Large intestine (tissue), 3 donors: ENCODE data around the gene BYSL. TPM values are rescaled to one million over a fixed set of nuclear protein-coding genes. Genes with fewer than 3 reads are reported as not detected.
A peak's percentile ranks its signal among the peaks of the same experiment; 100 is the strongest.

Experiments
- DNase-seq, 2 donors: peaks; one replicate each; pipeline versions ENCODE4 v3.0.0 to v3.0.0-alpha.2; 2013
- H3K27ac ChIP-seq: one replicate; pipeline ENCODE4 v1.5.1; 2013; ENCODE audit warnings: low read length
- H3K27me3 ChIP-seq: 2 replicates; pipeline ENCODE4 v1.6.1; 2013; ENCODE audit warnings: low read length; ENCODE audit not compliant: control insufficient read depth, insufficient read depth
- H3K36me3 ChIP-seq: 2 replicates; pipeline ENCODE4 v1.6.1; 2013; ENCODE audit warnings: low read length; ENCODE audit not compliant: control insufficient read depth, insufficient read depth
- H3K4me1 ChIP-seq: one replicate; pipeline ENCODE4 v1.6.1; 2013; ENCODE audit warnings: low read length; ENCODE audit not compliant: control insufficient read depth, insufficient read depth
- H3K4me3 ChIP-seq: one replicate; pipeline ENCODE4 v1.5.1; 2013; ENCODE audit warnings: low read length
- H3K9me3 ChIP-seq: one replicate; pipeline ENCODE4 v1.6.1; 2013; ENCODE audit warnings: mild to moderate bottlenecking, low read depth, low read length, moderate library complexity; ENCODE audit not compliant: control insufficient read depth
- WGBS: methylation state at CpG from one replicate; pipeline ENCODE4 v1.1.5; 2013; ENCODE audit warnings: low lambda C conversion rate; ENCODE audit not compliant: insufficient coverage; 5-methylcytosine and 5-hydroxymethylcytosine counted together
- polyA plus RNA-seq: library from polyadenylated mRNA; unstranded; fragments of 120-200 nt; gene quantifications from one replicate; pipeline ENCODE4 v1.2.1, GENCODE V29; 2013

BYSL gene
- polyA plus RNA-seq, 1 donor, result 18.5 TPM

DNA sequence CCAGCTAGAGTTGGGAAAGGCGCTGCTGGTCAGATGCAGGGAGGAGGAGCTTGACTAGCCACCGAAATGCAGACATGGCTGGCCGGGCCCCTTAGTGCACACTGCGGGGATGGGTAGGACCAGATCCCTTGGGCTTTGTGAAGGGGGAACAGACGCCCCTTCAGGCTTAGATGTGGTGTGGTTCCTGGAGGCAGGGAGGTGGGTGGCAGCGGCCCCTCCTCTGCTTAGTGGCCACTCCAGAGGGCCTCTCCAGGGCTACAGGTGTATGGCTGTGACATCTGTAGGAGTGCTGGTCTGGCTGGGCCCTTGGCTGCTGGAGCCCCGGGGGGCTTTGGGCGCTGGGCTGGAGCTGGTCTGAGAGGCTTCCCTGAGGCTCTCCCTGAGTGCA, 14.4 kb downstream of the BYSL start:
- Histone ChIP-seq H3K27ac (peak overlapping the region; percentile 29), H3K4me3 (no peak overlapping the region), H3K27me3 (no peaks in the 10 kb centered on the region), H3K9me3 (no peaks in the 10 kb centered on the region), H3K36me3 (peaks cover 61% of the 10 kb centered on the region), H3K4me1 (peaks cover 50% of the 10 kb centered on the region)
- WGBS, result no CpG with 5 or more reads among the region's 8 CpGs
- DNase-seq, result no peak

DNA sequence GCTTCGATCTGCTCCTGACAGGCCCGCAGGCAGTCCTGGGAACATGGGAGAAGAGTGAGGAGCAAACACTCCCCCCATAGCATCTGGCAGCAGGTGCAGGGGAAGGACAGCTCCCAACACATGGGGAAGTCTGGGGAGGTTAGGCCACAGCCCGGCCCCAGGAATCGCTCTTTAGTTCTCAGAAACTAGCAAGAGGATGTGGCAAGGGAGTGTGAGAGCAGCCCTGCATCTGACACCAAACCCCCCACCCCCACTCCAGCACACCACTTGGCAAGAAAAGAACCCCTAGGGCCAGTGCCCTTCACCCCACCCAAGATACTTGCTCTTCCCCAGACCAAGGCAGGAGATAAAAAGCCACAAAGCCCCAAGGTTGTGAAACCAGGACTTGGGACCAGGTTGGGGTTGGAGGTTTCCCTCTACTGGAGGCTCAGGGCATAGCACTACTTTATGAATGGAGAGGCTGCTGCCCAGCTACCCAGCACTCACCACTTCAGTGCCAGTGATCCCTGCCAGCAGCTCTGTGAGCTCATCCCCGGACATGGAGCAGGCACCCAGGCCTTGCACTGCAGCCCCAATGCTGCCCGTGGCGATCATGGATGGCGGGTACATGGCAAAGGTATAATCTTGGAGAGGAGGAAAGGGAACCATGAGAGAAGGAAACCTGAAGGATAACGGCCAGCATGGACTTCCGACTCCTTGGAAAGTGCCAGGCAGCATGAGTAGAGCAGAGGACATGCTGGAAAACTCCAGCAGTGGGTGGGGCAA, 15.0 kb downstream of the BYSL start:
- no peak overlapping the region for H3K4me3 ChIP-seq
- H3K27me3 ChIP-seq, result no peaks in the 10 kb centered on the region
- no peaks in the 10 kb centered on the region for H3K9me3 ChIP-seq
- peaks cover 50% of the 10 kb centered on the region for H3K4me1 ChIP-seq
- peak overlapping the region; percentile 29 for H3K27ac ChIP-seq
- H3K36me3 ChIP-seq, result peaks cover 55% of the 10 kb centered on the region
- no CpG with 5 or more reads among the region's 10 CpGs for WGBS
- peak; percentile 81 to 82 for DNase-seq

DNA sequence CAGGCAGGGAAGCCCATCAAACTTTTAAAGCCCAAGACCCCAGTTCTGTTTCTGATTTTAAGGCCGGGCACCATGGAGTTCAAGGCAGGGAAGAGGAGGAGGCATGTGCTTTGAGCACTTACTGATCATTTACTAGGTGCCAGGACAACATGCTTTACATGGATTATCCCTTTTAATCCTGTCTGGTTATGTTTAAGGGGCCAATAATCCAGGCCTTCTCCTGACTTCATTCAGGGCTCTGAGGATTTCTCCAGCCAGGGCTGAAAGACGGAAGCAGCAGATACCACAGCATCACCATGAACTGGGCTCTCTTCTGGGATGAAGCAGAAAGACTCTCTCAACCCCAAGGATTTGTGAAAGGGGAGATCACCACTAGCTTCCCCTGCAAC, 16.2 kb downstream of the BYSL start:
- H3K4me3 ChIP-seq, result no peak overlapping the region
- WGBS, result no CpG with 5 or more reads among the region's 2 CpGs
- H3K36me3 ChIP-seq, result peaks cover 43% of the 10 kb centered on the region

DNA sequence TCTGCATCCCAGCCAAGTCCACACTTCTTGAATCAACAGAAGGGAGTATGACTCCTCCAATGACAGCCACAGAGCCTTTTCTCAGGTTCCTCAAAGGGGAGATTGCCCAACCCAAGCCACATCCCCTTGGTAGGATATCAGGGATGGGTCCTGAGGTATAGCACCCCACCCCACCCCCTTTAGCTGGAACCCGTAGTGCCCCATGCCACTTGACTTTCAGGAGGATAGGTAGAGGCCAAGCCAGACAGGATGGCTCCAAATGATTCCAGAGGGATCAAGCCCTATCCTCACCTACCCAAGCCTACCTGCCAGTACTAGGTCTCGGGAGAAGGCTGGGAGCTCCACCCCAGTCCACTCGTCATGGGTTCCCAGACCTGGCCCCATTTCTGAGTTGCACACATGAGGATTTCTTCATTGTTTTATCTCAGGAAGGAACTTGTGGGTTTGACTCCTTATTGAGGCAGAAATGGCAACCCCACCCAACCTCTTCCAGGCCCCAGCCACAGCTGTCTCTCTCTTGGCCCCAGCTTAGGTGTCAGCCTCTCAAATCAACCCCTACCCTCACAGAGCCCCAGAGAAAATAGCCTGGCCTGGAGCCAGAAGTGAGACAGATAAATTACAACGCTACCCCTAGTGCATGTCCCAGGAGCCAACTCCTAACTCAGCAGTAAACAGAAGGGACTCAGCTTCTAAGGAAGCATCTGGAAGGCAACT, 16.7 kb downstream of the BYSL start:
- no peak overlapping the region for H3K4me3 ChIP-seq

More for the DNA sequence above, 16.2 kb downstream of the BYSL start:
- DNase-seq, result no peak
- Histone ChIP-seq H3K9me3 (no peaks in the 10 kb centered on the region), H3K27me3 (no peaks in the 10 kb centered on the region), H3K4me1 (peaks cover 54% of the 10 kb centered on the region), H3K27ac (peak overlapping the region; percentile 92)

DNA sequence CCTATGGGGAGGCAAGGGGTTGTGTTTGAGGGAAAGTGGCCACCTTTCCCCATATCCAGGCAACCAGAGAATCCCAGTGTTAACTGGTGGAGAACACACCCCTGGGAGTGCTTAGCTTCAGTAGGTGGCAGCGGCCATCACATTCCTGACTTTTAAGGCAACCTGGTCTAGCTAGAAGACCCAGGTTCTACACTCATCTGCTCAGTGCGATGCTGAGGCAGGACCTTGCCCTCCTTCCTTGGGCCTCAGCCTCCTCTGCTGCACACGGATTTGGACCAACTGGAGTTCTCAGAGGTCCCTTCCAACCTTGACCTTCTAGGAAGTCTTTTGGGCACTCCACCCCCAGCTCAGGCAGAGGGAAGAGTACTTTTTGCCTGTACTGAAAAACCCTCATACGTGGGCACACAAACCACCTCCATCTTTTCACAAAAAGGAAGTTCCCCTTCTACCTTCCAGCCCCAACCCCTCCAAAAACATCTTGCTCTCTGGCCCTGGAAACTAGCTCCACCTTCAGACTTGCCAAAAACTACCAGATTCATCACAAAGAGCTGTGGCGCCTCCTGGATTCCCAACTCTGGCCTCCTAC, 17.4 kb downstream of the BYSL start:
- H3K9me3 ChIP-seq, result no peaks in the 10 kb centered on the region
- H3K4me3 ChIP-seq, result peak overlapping the region; percentile 35
- peak in 1 of 2 donors; percentile 20 for DNase-seq
- H3K4me1 ChIP-seq, result peaks cover 54% of the 10 kb centered on the region
- no peaks in the 10 kb centered on the region for H3K27me3 ChIP-seq
- peak overlapping the region; percentile 92 for H3K27ac ChIP-seq
- WGBS, result 56% methylated on average over 2 of the region's 5 CpGs
- peaks cover 32% of the 10 kb centered on the region for H3K36me3 ChIP-seq

More for the DNA sequence above, 16.7 kb downstream of the BYSL start:
- WGBS, result no CpG with 5 or more reads among the region's 4 CpGs
- Histone ChIP-seq H3K9me3 (no peaks in the 10 kb centered on the region), H3K27ac (peak overlapping the region; percentile 92), H3K27me3 (no peaks in the 10 kb centered on the region), H3K4me1 (peaks cover 54% of the 10 kb centered on the region), H3K36me3 (peaks cover 37% of the 10 kb centered on the region)
- DNase-seq, result peak; percentile 21 to 49

DNA sequence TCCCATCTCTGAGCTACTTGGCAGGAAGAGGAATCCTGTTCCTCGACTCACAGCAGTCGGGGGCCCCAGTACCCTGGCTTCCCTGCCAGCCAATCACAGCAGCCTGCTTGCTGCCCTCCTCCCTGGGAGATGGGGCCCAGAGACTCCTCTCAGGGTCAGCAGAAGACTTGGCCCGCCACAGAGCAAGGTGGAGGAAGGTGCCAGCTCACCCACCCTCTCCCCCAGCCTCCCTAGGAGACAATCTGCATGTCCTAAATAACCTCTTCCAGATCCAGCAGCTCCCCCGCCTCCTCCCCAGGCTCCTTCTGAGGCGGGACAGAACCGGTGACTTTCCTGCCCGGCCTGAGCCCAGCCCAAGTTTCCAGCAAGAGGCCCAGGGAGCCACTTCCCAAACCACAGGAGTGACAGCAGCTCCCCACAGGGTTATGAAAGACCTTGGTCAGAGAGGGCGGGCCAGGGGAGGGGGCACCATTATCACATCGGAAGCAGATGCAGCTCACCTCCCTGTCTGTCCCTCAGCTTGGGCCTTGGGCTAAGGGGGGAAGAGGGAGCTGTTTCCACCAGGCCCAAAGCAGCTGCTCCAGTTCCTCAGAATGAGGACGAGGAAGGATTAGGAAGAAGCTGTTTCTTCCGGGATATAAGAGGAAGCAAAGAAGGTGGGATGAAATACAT, 18.0 kb downstream of the BYSL start:
- peak overlapping the region; percentile 92 for H3K27ac ChIP-seq
- WGBS, result 8% methylated on average over 2 of the region's 11 CpGs
- H3K36me3 ChIP-seq, result peaks cover 31% of the 10 kb centered on the region
- H3K4me3 ChIP-seq, result peak overlapping the region; percentile 35
- no peaks in the 10 kb centered on the region for H3K9me3 ChIP-seq
- H3K4me1 ChIP-seq, result peaks cover 54% of the 10 kb centered on the region
- H3K27me3 ChIP-seq, result no peaks in the 10 kb centered on the region
- DNase-seq, result peak; percentile 77 to 84

DNA sequence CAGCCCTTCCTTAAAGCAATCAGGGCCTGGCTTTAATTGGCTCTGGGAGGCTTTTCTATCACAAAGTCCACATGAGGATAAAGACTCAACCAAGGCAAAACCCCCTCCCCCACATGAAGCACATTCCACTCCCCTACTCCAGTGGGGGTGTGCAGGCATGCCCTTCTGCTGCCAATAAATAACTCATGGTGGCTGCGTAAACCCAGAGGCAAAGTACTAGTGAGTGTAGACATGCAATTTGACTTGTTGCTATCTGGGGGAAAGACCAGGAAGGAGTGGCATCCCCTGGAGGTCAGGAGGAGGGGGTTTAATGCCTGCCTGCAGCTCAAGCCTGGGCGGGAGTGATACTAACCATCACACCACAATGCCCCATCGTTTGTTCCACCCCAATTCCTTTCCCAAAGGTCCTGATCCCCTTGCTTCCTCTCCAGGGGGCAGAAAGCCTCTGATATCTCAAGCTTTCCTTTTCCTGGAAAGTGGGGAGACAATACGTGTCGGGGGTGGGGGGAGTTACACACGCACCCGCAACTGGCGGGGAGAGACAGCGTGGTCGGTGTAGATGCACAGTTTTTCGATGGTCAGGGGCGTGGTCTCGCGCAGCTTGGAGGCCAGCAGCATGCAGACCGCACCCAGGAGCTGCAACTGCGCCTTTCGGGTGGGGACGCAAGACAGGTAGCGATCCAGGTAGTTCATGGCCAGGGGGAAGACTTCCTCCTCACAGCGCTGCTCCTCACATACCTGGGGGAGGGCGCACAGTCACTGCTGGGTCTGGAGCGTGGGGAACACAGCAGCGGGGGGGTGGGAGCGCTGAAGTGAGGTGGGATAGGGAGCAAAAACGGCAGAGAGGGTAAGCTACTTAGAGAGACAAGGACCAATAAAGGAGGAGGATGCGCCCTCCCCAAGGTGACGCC, 18.8 kb downstream of the BYSL start:
- peaks cover 24% of the 10 kb centered on the region for H3K36me3 ChIP-seq
- peak overlapping the region; percentile 97 for H3K4me3 ChIP-seq
- H3K9me3 ChIP-seq, result no peaks in the 10 kb centered on the region
- peak; percentile 91 to 95 for DNase-seq
- H3K4me1 ChIP-seq, result peaks cover 54% of the 10 kb centered on the region
- no CpG with 5 or more reads among the region's 27 CpGs for WGBS
- no peaks in the 10 kb centered on the region for H3K27me3 ChIP-seq
- peak overlapping the region; percentile 92 for H3K27ac ChIP-seq

DNA sequence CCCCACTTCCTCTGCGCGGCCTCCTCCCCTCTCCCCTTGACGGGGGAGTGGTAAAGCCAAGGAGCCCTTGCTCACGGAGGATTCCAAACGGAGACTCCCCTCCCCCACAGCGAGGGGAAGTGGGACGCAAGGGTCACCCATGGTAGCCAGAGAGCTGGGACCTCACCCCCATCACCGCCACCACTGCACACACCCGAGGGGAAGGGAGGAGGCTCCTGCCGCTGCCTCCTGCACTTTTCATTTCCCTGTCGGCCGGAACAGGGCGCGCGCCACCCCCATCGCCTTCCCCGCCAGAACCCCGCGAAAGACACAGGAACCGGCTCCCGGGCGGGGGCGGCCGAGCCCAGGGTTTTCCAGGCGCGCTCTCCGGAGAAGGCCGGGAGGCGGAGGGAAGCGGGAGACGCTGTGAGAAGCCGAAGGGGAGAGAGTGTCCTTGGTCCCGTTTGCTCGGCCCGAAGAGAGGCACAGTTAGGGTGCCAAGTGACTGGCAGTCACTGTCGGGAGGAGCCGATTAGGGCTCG, 19.5 kb downstream of the BYSL start:
- Histone ChIP-seq H3K4me3 (peak overlapping the region; percentile 97), H3K36me3 (peaks cover 17% of the 10 kb centered on the region), H3K4me1 (peaks cover 48% of the 10 kb centered on the region), H3K9me3 (no peaks in the 10 kb centered on the region), H3K27me3 (no peaks in the 10 kb centered on the region), H3K27ac (peak overlapping the region; percentile 92)
- peak; percentile 20 to 68 for DNase-seq
- WGBS, result no CpG with 5 or more reads among the region's 38 CpGs

DNA sequence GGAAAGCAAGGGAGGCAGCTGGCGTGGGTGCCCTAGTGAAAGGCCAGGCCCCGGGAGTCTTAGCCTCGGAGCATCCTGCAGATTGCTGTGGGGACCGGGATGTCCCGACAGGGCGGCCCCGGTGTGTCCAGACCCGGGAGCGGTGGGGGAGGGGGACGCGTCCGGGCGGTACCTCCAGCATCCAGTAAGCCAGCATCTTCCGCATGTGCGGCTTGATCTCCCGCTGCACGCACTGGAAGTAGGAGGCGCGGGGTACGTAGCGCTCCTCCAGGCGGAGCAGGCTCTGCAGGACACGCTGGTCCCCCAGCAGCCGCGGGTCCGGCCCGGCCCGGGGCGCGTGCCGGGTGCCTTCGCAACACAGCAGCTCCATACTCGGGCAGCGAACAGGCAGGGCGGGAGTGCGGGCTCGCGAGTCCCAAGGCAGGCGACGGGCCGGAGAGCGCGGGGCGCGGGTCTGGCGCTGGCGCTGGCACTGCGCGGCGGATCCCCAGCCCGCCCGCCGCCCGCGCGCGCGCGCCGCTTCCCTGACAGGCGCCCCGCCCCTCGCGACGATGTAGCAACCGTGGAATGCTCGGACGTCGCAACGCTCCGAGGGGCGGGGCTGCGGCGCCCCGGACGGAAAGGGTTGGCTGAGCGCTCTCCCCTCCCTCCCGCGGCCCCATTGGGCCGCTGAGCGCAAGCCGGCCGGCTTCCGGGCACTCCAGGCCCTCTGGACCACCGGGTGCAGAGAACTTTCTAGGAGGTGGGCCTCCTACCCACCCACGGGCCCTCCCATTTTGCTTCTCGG, 20.2 kb downstream of the BYSL start, which contains the start of gene CCND3:
TSS of gene CCND3 (minus strand) at position 529 of the 787 bp plus-strand sequence. CDS start at position 370, 159 bp downstream.
- H3K4me3 ChIP-seq, result peak within 1 kb of the TSS; percentile 97
- no peaks in the 10 kb centered on the region for H3K9me3 ChIP-seq
- peak within 1 kb of the TSS; percentile 92 for H3K27ac ChIP-seq
- peak; percentile 90 to 94 for DNase-seq
- no CpG with 5 or more reads among the region's 87 CpGs for WGBS
- H3K36me3 ChIP-seq, result peaks cover 11% of the 10 kb centered on the region
- H3K27me3 ChIP-seq, result no peaks in the 10 kb centered on the region
- H3K4me1 ChIP-seq, result peaks cover 43% of the 10 kb centered on the region
